Vein endothelial cell (primary cell): Measurements from ENCODE around the gene SELE. TPM values are rescaled to one million over a fixed set of nuclear protein-coding genes. Genes with fewer than 3 reads are reported as not detected.

Experiments used
- total RNA-seq: library from RNA; depleted of rRNA; stranded (reverse); fragments of >200 nt; gene quantifications from 2 replicates; pipeline ENCODE4 v1.2.3, GENCODE V29; 2012

Gene SELE
- total RNA-seq: 16.0 and 55.6 TPM in 2 replicates

GRCh38 chr1:169733924-169734323, at the start of gene SELE:
Gene SELE, minus strand, starts transcription at chr1:169734079. Its CDS starts 467 bp downstream, at chr1:169733612.

GRCh38 chr1:169711469-169712308, 22.2 kb downstream of the SELE start, which contains the start of gene SELL:
Gene SELL, minus strand, starts transcription at chr1:169711620. Its CDS starts 122 bp downstream, at chr1:169711498.

Other genes starting within 250 kb of the SELE start
- gene SLC19A2, start 248.1 kb downstream of the SELE start, total RNA-seq: 5.6 and 6.6 TPM in 2 replicates
- under 0.01 TPM in 1 of 2 replicates, not detected in the other for gene F5, start 147.6 kb downstream of the SELE start, total RNA-seq
- 14.8 and 65.7 TPM in 2 replicates for gene SELP, start 104.0 kb downstream of the SELE start, total RNA-seq
- gene SELL, start 22.5 kb downstream of the SELE start, total RNA-seq: 2.9 and 3.3 TPM in 2 replicates
- 5.9 and 6.5 TPM in 2 replicates for gene METTL18, start 60.8 kb upstream of the SELE start, total RNA-seq
- gene SCYL3, start 159.8 kb upstream of the SELE start, total RNA-seq: 6.6 and 7.8 TPM in 2 replicates